Measurements from ENCODE around the gene PCDHGA12. TPM values are rescaled to one million over a fixed set of nuclear protein-coding genes. Genes with fewer than 3 reads are reported as not detected.

The PCDHGA12 gene
- total RNA-seq, 2 donors from 2014 or later = 1.4 to 4.1 TPM

- Histone ChIP-seq H3K36me3 (ENCODE audit: control insufficient read depth, insufficient read depth, low read length) (no peaks in the 10 kb centered on the region), H3K27me3 (ENCODE audit: control insufficient read depth, insufficient read depth, low read length, poor library complexity, severe bottlenecking) (no peaks in the 10 kb centered on the region), H3K9ac (ENCODE audit: extremely low read depth, low read length, poor library complexity, severe bottlenecking) (no peak overlapping the region), H3K27ac (ENCODE audit: low read depth, low read length) (no peak overlapping the region), H3K4me1 (ENCODE audit: control insufficient read depth, insufficient read depth, low read length) (no peaks in the 10 kb centered on the region), H3K9me3 (ENCODE audit: control insufficient read depth, low read length) (no peaks in the 10 kb centered on the region), H3K4me3 (ENCODE audit: low read length) (no peak overlapping the region)
- TF ChIP-seq CTCF (conservative IDR thresholded peaks at IDR 0.05) = no peak
- Mint-ChIP-seq H3K4me3 (no peak overlapping the region), H3K4me1 (no peaks in the 10 kb centered on the region), H3K27me3 (ENCODE audit: insufficient read depth) (no peaks in the 10 kb centered on the region), H3K9me3 (no peaks in the 10 kb centered on the region), H3K27ac (no peak overlapping the region), H3K36me3 (ENCODE audit: low read depth) (peaks cover 17% of the 10 kb centered on the region)
- DNase-seq = no peak
- WGBS, 2 experiments (ENCODE audit: insufficient coverage in 1 of 2, insufficient read length in 1 of 2) = 96 to 98% methylated on average over 50 of the region's 50 CpGs
Measured at GRCh38 chr5:141441571-141442170, 11.4 kb downstream of the PCDHGA12 start.

- Mint-ChIP-seq H3K9me3 (no peaks in the 10 kb centered on the region), H3K27me3 (ENCODE audit: insufficient read depth) (no peaks in the 10 kb centered on the region), H3K36me3 (ENCODE audit: low read depth) (peaks cover 11% of the 10 kb centered on the region), H3K4me1 (no peaks in the 10 kb centered on the region), H3K27ac (no peak overlapping the region), H3K4me3 (no peak overlapping the region)
- Histone ChIP-seq H3K9me3 (ENCODE audit: control insufficient read depth, low read length) (no peaks in the 10 kb centered on the region), H3K27ac (ENCODE audit: low read depth, low read length) (no peak overlapping the region), H3K27me3 (ENCODE audit: control insufficient read depth, insufficient read depth, low read length, poor library complexity, severe bottlenecking) (no peaks in the 10 kb centered on the region), H3K4me3 (ENCODE audit: low read length) (no peak overlapping the region), H3K36me3 (ENCODE audit: control insufficient read depth, insufficient read depth, low read length) (no peaks in the 10 kb centered on the region), H3K9ac (ENCODE audit: extremely low read depth, low read length, poor library complexity, severe bottlenecking) (no peak overlapping the region), H3K4me1 (ENCODE audit: control insufficient read depth, insufficient read depth, low read length) (no peaks in the 10 kb centered on the region)
- 93 to 98% methylated on average over 2 to 3 of the region's 3 CpGs for WGBS, 2 experiments (ENCODE audit: insufficient coverage in 1 of 2, insufficient read length in 1 of 2)
- TF ChIP-seq CTCF (conservative IDR thresholded peaks at IDR 0.05) = no peak
- no peak for DNase-seq
Measured at GRCh38 chr5:141465351-141465750, 35.0 kb downstream of the PCDHGA12 start.

- Mint-ChIP-seq H3K27me3 (ENCODE audit: insufficient read depth) (peaks cover 31% of the 10 kb centered on the region), H3K4me1 (peaks cover 8% of the 10 kb centered on the region), H3K9me3 (no peaks in the 10 kb centered on the region), H3K4me3 (peak within 1 kb of the TSS; percentile 78), H3K36me3 (ENCODE audit: low read depth) (peaks cover 11% of the 10 kb centered on the region), H3K27ac (peak within 1 kb of the TSS; percentile 69)
- peak within 1 kb of the TSS; percentile 86 for H3K4me3 ChIP-seq (ENCODE audit: low read length)
- no peaks in the 10 kb centered on the region for H3K36me3 ChIP-seq (ENCODE audit: control insufficient read depth, insufficient read depth, low read length)
- peak; percentile 97 for DNase-seq
- H3K9me3 ChIP-seq (ENCODE audit: control insufficient read depth, low read length) = no peaks in the 10 kb centered on the region
- H3K27ac ChIP-seq (ENCODE audit: low read depth, low read length) = no peak within 1 kb of the TSS
- TF ChIP-seq CTCF (conservative IDR thresholded peaks at IDR 0.05) = no peak
- WGBS, 2 experiments (ENCODE audit: insufficient coverage in 1 of 2, insufficient read length in 1 of 2) = 5 to 26% methylated on average over 26 to 28 of the region's 28 CpGs
- peaks cover 12% of the 10 kb centered on the region for H3K27me3 ChIP-seq (ENCODE audit: control insufficient read depth, insufficient read depth, low read length, poor library complexity, severe bottlenecking)
- H3K4me1 ChIP-seq (ENCODE audit: control insufficient read depth, insufficient read depth, low read length) = no peaks in the 10 kb centered on the region
- peak within 1 kb of the TSS; percentile 51 for H3K9ac ChIP-seq (ENCODE audit: extremely low read depth, low read length, poor library complexity, severe bottlenecking)
Measured at GRCh38 chr5:141475625-141476131, 45.4 kb downstream of the PCDHGA12 start, which contains the start of gene PCDHGC3. Gene PCDHGC3 (plus strand): TSS chr5:141475966. CDS start chr5:141476117, 151 bp downstream.
